NB4 (cell line): ENCODE data around the gene ADAM8.

ENCODE experiments used
- CTCF ChIP-seq: IDR thresholded peaks from one replicate; pipeline ENCODE4 v1.5.1; 2012; ENCODE audit warnings: low read depth, low read length
- MAX ChIP-seq: IDR thresholded peaks from 2 replicates; pipeline ENCODE4 v1.6.1; 2011; ENCODE audit warnings: low read depth, low read length
- POLR2A ChIP-seq: IDR thresholded peaks from 2 replicates; pipeline ENCODE4 v1.6.1; 2011; ENCODE audit warnings: mild to moderate bottlenecking; ENCODE audit not compliant: insufficient read length; ENCODE audit errors: extremely low read depth

DNA sequence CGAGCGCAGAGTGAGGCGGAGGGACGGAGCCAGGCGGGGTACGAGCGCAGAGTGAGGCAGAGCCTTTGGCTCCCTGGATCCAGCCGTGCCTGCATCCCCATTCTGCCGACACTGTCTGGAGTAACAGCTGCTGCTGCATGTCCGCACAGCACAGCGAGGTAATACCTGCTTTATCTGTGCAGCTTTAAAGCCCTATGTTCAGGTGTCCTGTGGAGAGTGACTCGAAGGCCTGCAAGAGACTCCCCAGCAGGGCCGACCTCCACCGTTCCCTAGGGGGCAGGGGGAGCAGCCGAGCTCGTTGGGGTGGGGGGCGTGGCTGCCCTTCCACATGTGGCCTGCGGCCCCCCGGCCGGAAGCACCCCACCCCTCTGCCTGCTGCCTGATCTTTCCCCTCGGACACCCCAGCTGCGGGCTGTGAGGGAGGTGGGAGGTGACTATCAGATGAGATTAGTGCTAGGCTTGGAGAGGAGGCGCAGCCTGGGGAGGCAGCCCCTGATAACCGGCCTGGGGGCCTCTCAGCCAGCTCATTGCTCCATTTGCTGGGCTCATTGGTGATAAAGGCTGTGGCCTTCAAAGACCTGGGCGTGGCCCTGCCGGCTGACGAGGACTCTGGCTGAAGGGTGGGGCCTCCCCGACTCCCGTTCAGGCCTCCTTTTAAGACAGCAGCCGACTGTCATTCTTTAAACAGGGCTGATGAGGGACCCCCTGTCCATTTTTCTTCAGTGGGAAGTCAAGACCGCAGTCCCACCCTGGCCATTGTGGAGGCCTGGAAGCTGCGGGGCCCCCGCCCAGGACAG is 31.0 kb downstream of the ADAM8 start:
- TF ChIP-seq CTCF = no peak
- TF ChIP-seq POLR2A = no peak
- peak; percentile 66 for TF ChIP-seq MAX
